Cerebellar cortex (tissue), 1 donor: ENCODE measurements around the gene FAM25G.
"Not testable (repeated sequence)": the region's sequence is repeated elsewhere in the genome, so short reads cannot be mapped to it uniquely, and the experiment has no call there.

Experiments used
- DNase-seq: peaks from one replicate; pipeline ENCODE4 v3.0.0-alpha.2; 2015; ENCODE audit warnings: low spot score

The FAM25G gene

GRCh38 chr10:47491600-47491999 is at the start of gene FAM25G:
TSS of gene FAM25G (minus strand) at chr10:47491700. CDS start at chr10:47491674, 26 bp downstream.
- not testable (repeated sequence) for DNase-seq

GRCh38 chr10:47536430-47536829 is 44.9 kb upstream of the FAM25G start:
- not testable (repeated sequence) for DNase-seq

GRCh38 chr10:47523475-47523874 is 32.0 kb upstream of the FAM25G start, which contains the start of gene AGAP9:
TSS of gene AGAP9 (minus strand) at chr10:47523638. CDS start at chr10:47523526, 112 bp downstream.
- not testable (repeated sequence) for DNase-seq

- DNase-seq: not testable (repeated sequence)
Measured at GRCh38 chr10:47502313-47502712, 10.8 kb upstream of the FAM25G start.

- DNase-seq: not testable (repeated sequence)
Measured at GRCh38 chr10:47494226-47494625, 2.7 kb upstream of the FAM25G start.

- not testable (repeated sequence) for DNase-seq
Measured at GRCh38 chr10:47489630-47490029, 1.9 kb downstream of the FAM25G start.

GRCh38 chr10:47485943-47486342 is 5.6 kb downstream of the FAM25G start:
- DNase-seq: not testable (repeated sequence)

- DNase-seq: not testable (repeated sequence)
Measured at GRCh38 chr10:47484786-47485185, 6.7 kb downstream of the FAM25G start.

GRCh38 chr10:47483923-47484322 is 7.6 kb downstream of the FAM25G start, which contains the start of gene ANXA8:
TSS of gene ANXA8 (minus strand) at chr10:47484115. CDS start at chr10:47483933, 182 bp downstream.
- DNase-seq: not testable (repeated sequence)

- not testable (repeated sequence) for DNase-seq
Measured at GRCh38 chr10:47482367-47482766, 9.1 kb downstream of the FAM25G start.

GRCh38 chr10:47481768-47482181 is 9.7 kb downstream of the FAM25G start:
- not testable (repeated sequence) for DNase-seq

GRCh38 chr10:47481182-47481766 is 10.2 kb downstream of the FAM25G start:
- not testable (repeated sequence) for DNase-seq

GRCh38 chr10:47480133-47480532 is 11.4 kb downstream of the FAM25G start:
- DNase-seq: not testable (repeated sequence)

GRCh38 chr10:47478114-47478513 is 13.4 kb downstream of the FAM25G start:
- not testable (repeated sequence) for DNase-seq

- DNase-seq: not testable (repeated sequence)
Measured at GRCh38 chr10:47477078-47477477, 14.4 kb downstream of the FAM25G start.

- not testable (repeated sequence) for DNase-seq
Measured at GRCh38 chr10:47475101-47475500, 16.4 kb downstream of the FAM25G start.

GRCh38 chr10:47473516-47473915 is 18.0 kb downstream of the FAM25G start:
- not testable (repeated sequence) for DNase-seq

- not testable (repeated sequence) for DNase-seq
Measured at GRCh38 chr10:47472647-47473046, 18.9 kb downstream of the FAM25G start.

GRCh38 chr10:47472072-47472471 is 19.4 kb downstream of the FAM25G start:
- DNase-seq: not testable (repeated sequence)

- not testable (repeated sequence) for DNase-seq
Measured at GRCh38 chr10:47468731-47469528, 22.6 kb downstream of the FAM25G start.

GRCh38 chr10:47467957-47468356 is 23.5 kb downstream of the FAM25G start:
- not testable (repeated sequence) for DNase-seq

GRCh38 chr10:47467458-47467857 is 24.0 kb downstream of the FAM25G start:
- DNase-seq: not testable (repeated sequence)
